ENCODE results near the gene PIK3R1.

PIK3R1 gene

GRCh38 chr5:68271124-68271523, 55.6 kb downstream of the PIK3R1 start:
- no peak for DNase-seq (ENCODE audit: low read depth)

GRCh38 chr5:68272289-68272688, 56.7 kb downstream of the PIK3R1 start:
- no peak for DNase-seq (ENCODE audit: low read depth)

- DNase-seq (ENCODE audit: low read depth), result no peak
Observed at GRCh38 chr5:68273717-68274409, 58.3 kb downstream of the PIK3R1 start.

GRCh38 chr5:68274847-68275651, 59.5 kb downstream of the PIK3R1 start:
- DNase-seq (ENCODE audit: low read depth), result no peak

- DNase-seq (ENCODE audit: low read depth), result no peak
Observed at GRCh38 chr5:68276740-68277139, 61.2 kb downstream of the PIK3R1 start.

GRCh38 chr5:68277431-68277830, 61.9 kb downstream of the PIK3R1 start:
- DNase-seq (ENCODE audit: low read depth), result peak; percentile 44

- DNase-seq (ENCODE audit: low read depth), result no peak
Observed at GRCh38 chr5:68279984-68280383, 64.4 kb downstream of the PIK3R1 start.

GRCh38 chr5:68282001-68282400, 66.4 kb downstream of the PIK3R1 start:
- no peak for DNase-seq (ENCODE audit: low read depth)

- no peak for DNase-seq (ENCODE audit: low read depth)
Observed at GRCh38 chr5:68283766-68284165, 68.2 kb downstream of the PIK3R1 start.

- DNase-seq (ENCODE audit: low read depth), result no peak
Observed at GRCh38 chr5:68285075-68285840, 69.7 kb downstream of the PIK3R1 start.

- peak; percentile 47 for DNase-seq (ENCODE audit: low read depth)
Observed at GRCh38 chr5:68285851-68286611, 70.5 kb downstream of the PIK3R1 start.

GRCh38 chr5:68286612-68286912, 71.0 kb downstream of the PIK3R1 start:
- no peak for DNase-seq (ENCODE audit: low read depth)

GRCh38 chr5:68287631-68287975, 72.0 kb downstream of the PIK3R1 start:
- DNase-seq (ENCODE audit: low read depth), result no peak

- no peak for DNase-seq (ENCODE audit: low read depth)
Observed at GRCh38 chr5:68287976-68288706, 72.6 kb downstream of the PIK3R1 start.

GRCh38 chr5:68288707-68289134, 73.2 kb downstream of the PIK3R1 start:
- no peak for DNase-seq (ENCODE audit: low read depth)

GRCh38 chr5:68289498-68289897, 73.9 kb downstream of the PIK3R1 start:
- DNase-seq (ENCODE audit: low read depth), result no peak

- DNase-seq (ENCODE audit: low read depth), result no peak
Observed at GRCh38 chr5:68290260-68290674, 74.7 kb downstream of the PIK3R1 start.

- no peak for DNase-seq (ENCODE audit: low read depth)
Observed at GRCh38 chr5:68290847-68291246, 75.3 kb downstream of the PIK3R1 start.

- DNase-seq (ENCODE audit: low read depth), result no peak
Observed at GRCh38 chr5:68292316-68292715, 76.8 kb downstream of the PIK3R1 start.

- DNase-seq (ENCODE audit: low read depth), result no peak
Observed at GRCh38 chr5:68295772-68296171, 80.2 kb downstream of the PIK3R1 start.

GRCh38 chr5:68296895-68297294, 81.3 kb downstream of the PIK3R1 start:
- no peak for DNase-seq (ENCODE audit: low read depth)

GRCh38 chr5:68297656-68298055, 82.1 kb downstream of the PIK3R1 start:
- no peak for DNase-seq (ENCODE audit: low read depth)

Data from HS-5 (cell line).